Fibroblast of the aortic adventitia (primary cell): ENCODE results near the gene RPRD1B. TPM values are rescaled to one million over a fixed set of nuclear protein-coding genes. Genes with fewer than 3 reads are reported as not detected.

Source experiments
- DNase-seq: peaks from one replicate; pipeline ENCODE4 v3.0.0-alpha.2; 2010; ENCODE audit warnings: low read depth
- H3K4me3 ChIP-seq: 2 replicates; pipeline ENCODE4 v1.5.1; 2011; ENCODE audit warnings: low read depth, mild to moderate bottlenecking, control low read depth, low read length, moderate library complexity
- total RNA-seq: library from RNA; depleted of rRNA; stranded (reverse); fragments of >200 nt; gene quantifications from 2 replicates; pipeline ENCODE4 v1.2.3, GENCODE V29; 2012; ENCODE audit warnings: low replicate concordance
- TF ChIP-seq, protein P1 (sequence below): IDR thresholded peaks from 2 replicates; pipeline ENCODE4 v1.5.1; 2011; ENCODE audit warnings: mild to moderate bottlenecking, low read length, control low read depth, inconsistent platforms; ENCODE audit not compliant: insufficient read depth

Gene RPRD1B
- total RNA-seq, 1 donor, result 19.5 TPM

DNA sequence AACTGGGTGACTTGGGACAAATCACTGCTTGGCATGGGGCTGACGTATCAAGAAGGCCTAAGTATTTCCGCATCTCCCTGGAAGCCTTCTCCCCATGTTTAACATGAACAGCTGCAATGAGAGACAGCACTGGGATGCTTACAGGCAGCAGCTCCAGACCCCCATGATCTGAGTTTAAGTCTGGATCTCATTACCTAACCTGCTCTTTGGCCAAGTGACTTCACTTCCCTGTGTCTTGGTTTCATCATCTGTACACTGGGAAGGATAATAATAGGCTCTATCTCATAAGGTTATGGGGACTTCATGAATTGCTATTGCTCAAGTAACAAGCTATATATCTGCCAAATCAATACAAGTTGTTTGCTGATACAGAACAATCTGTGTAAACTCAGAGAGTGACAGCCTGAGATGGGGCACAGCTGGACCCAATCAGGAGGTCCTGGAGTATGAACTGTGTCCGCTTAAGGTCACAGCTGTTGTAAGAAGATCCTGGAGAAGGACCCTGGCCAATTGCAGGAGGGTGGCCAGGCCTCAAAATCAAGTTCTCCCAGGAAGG lies 75.5 kb downstream of the RPRD1B start:
- DNase-seq, result peak; percentile 98

DNA sequence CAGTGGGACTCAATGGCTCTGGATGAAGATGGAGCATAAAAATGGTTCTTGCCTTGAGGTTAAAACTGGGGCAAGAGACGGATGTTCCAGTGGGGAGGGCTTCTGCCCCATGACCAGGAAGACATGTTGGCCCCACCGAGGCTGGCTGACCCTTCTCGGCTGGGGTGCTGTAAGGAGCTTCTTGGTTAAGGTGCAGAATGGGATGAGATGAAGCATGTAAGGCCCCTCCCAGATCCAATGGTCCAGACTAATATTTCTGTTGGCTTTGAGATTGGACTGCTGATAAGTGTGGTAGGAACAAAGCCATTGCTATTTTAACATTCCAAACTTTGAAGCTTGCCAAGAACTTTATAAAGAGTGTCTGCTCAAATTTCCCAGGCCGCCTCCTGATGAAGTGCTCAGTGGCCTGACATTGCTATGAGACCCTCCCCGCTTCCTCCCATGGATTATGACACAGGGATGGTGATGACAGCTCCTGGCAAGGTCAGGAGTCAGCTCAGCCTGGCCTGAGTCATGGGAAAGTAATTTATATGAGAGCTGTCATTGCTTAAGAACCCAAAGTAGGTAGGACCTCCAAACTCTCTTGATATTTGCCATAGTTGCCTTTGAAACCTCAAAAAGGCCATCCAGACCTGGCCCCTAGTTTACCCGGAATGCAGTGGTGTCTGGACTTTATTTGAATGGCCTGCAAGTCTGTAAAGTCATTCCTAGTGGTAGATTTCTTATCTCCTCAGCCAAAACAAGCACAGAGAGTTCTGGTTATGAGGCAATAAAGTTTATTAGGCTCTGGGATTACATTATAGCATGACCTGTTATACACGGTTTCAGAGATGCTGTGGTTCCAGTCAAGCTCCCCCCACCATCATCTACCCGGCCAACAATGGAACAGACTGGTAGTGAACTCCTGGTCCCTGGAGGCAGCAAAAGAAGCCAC lies 76.3 kb downstream of the RPRD1B start:
- peak; percentile 100 for DNase-seq
- no peak overlapping the region for H3K4me3 ChIP-seq
- TF ChIP-seq, protein P1, sequence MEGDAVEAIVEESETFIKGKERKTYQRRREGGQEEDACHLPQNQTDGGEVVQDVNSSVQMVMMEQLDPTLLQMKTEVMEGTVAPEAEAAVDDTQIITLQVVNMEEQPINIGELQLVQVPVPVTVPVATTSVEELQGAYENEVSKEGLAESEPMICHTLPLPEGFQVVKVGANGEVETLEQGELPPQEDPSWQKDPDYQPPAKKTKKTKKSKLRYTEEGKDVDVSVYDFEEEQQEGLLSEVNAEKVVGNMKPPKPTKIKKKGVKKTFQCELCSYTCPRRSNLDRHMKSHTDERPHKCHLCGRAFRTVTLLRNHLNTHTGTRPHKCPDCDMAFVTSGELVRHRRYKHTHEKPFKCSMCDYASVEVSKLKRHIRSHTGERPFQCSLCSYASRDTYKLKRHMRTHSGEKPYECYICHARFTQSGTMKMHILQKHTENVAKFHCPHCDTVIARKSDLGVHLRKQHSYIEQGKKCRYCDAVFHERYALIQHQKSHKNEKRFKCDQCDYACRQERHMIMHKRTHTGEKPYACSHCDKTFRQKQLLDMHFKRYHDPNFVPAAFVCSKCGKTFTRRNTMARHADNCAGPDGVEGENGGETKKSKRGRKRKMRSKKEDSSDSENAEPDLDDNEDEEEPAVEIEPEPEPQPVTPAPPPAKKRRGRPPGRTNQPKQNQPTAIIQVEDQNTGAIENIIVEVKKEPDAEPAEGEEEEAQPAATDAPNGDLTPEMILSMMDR, result no peak

More for the DNA sequence above, 75.5 kb downstream of the RPRD1B start:
- no peak overlapping the region for H3K4me3 ChIP-seq
- TF ChIP-seq, protein P1, result no peak

DNA sequence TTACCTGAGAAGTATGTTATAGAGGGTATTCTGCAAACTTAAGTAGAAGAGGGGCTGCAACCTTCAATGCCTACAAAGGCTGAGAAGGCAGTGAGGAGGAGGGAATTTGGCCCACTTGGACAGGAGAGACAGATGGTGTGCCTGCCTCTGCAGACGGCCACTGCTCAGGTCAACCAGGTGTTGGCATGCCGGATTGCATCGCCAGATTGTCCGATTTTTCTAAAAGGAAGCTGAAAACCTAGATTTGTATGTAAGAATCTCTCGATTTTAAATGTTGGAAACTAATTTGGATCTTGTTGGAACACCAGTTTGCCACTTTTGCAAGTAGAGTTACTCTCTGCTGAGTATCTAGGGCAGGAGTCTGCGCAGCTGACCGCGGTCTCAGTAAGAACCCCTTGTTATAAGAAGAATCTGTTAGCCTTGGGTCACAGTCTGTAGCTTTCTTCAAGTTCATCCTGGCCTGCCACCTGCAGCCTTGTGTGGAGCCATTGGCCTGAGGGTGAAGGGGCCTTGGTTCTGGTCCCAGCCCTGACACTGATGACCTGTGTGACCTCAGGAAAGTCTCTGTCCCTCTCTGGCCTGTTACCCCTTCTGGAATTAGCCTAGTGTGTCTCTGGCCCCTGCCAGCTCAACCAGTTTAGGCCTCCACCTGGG lies 77.1 kb downstream of the RPRD1B start:
- DNase-seq, result no peak
- TF ChIP-seq, protein P1, result no peak
- no peak overlapping the region for H3K4me3 ChIP-seq

DNA sequence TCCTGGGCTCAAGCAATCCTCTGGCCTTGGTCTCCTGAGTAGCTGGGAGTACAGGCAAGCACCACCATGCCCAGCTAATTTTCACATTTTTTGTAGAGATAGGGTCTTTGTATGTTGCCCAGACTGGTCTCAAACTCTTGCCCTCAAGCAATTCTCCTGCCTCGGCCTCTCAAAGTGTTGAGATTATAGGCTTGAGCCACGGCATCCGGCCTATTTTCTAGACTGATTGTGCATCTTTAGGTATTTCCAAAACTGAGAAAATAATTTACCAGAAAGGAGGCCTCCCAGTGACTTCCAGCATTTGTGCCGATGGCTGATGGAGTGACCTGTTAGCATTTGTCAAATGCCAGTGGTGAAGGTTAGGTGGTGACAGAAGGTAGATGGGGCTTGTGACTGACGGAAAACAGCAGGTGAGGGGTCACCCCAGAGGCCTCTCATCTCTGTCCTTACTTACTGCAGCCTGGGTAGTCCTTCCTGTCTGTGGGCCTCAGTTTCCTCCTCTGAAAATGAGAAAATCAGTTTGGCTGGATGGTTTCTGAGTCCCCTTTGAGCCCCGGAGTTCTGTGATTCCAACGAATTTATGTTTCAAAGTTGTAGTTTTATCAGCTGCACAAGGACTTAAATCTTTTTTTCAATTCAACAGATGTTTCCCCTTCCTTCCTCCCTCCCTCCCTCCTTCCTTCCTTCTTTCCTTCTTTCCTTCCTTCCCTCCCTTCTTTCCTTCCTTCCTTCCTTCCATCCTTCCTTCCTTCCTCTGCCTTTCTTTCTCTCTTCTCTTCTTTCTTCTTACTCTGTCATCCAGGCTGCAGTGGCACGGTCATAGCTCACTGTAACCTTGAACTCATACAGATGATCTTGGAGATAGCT lies 78.1 kb downstream of the RPRD1B start:
- DNase-seq, result no peak
- no peak overlapping the region for H3K4me3 ChIP-seq
- TF ChIP-seq, protein P1, result no peak

DNA sequence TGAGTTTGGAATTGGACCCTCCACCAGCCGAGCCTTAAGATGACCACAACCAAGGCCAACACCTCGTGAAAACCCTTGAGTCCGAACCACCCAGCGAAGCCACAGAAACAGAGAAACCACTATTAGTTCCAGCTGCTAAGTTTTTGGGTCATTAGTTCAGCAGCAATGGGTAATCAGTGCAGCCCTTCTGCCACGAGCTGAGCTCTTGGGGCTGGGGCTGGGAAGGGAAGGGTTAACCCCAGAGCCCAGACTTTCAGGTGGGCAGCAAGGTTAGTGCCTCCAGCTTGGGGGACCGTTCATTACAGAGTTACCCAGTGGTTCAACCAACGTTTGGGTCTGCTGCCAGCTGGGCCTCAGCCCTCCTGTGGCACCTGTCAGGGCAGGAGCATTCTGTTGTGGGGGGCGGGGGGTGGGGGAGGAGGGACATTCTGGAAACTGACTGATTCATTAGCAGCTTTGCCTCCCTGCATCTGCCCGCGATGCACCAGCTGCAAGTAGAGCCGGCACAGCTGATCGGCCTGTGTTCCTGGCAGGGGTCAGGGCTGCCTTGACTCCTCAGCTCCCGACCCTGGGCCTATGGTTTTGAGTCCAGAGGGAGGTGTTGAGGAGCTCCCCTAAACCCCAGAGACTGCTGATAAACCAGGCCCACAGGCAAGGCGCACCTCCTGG lies 78.8 kb downstream of the RPRD1B start:
- TF ChIP-seq, protein P1, result no peak
- no peak overlapping the region for H3K4me3 ChIP-seq
- DNase-seq, result no peak

DNA sequence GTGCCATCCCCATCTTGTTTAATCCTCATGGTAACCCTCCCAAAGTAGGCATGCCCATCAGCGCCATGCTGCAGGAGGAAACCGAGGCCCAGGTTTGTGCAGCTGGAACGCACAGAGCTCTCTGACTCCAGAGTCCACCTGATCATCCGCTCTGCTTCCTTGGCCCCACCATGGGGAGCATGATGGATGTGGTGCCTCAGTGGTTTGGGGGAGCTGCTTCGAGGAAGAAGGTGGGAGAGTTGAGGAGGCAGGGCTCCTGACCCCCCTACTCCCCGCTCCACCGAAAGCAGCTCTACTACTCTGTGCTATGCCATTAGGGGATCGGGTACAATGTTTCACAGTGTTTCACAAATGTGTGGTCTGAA lies 79.4 kb downstream of the RPRD1B start:
- TF ChIP-seq, protein P1, result no peak
- no peak overlapping the region for H3K4me3 ChIP-seq
- no peak for DNase-seq
